Measurements from ENCODE around the gene SMIM38. TPM values are rescaled to one million over a fixed set of nuclear protein-coding genes. Genes with fewer than 3 reads are reported as not detected.

SMIM38 gene
- polyA plus RNA-seq, 3 donors = 0.09 to 2.0 (median 0.34) TPM

Other genes starting within 250 kb of the SMIM38 start
- gene MRGPRD, start 174.9 kb upstream of the SMIM38 start, polyA plus RNA-seq = under 1 TPM in 1 of 3 donors, not detected in 2; 0.07 TPM
- 10 to 100 TPM in 2 of 3 donors, 1 to 10 TPM in 1; 2.0 to 34.5 (median 26.1) TPM for gene MRGPRF, start 142.7 kb upstream of the SMIM38 start, polyA plus RNA-seq
- gene TPCN2, start 107.0 kb upstream of the SMIM38 start, polyA plus RNA-seq = 10 to 100 TPM in 1 of 3 donors, 1 to 10 TPM in 2; 5.7 to 16.4 (median 8.8) TPM
- 10 to 100 TPM in 1 of 3 donors, under 1 TPM in 2; 0.44 to 15.9 (median 0.79) TPM for gene MYEOV, start 138.2 kb downstream of the SMIM38 start, polyA plus RNA-seq

All from adipose tissue (tissue), 3 donors.